ENCODE results near the gene PLD5.
"Not testable (repeated sequence)": the region's sequence is repeated elsewhere in the genome, so short reads cannot be mapped to it uniquely, and the experiment has no call there.

PLD5 gene

DNA sequence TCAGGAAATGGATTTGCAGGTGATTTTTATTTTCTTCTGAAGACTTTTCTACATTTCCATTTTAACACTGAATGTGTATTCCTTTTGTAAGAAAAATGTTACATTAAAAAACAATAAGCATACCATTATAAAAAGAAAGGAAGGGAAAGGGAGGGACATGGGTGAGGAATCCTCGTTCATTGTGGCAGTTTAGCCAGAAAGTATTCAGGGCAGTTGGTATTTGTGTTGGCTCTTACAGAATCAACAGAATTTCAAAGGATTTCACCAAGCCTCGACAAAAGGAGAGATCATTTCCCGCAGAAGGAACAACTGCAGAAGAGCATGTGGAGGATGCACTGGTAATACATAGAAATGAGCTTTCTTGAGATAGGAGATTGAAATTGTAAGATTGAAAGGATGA, 35.0 kb downstream of the PLD5 start:
- DNase-seq (ENCODE audit: low spot score) = no peak

DNA sequence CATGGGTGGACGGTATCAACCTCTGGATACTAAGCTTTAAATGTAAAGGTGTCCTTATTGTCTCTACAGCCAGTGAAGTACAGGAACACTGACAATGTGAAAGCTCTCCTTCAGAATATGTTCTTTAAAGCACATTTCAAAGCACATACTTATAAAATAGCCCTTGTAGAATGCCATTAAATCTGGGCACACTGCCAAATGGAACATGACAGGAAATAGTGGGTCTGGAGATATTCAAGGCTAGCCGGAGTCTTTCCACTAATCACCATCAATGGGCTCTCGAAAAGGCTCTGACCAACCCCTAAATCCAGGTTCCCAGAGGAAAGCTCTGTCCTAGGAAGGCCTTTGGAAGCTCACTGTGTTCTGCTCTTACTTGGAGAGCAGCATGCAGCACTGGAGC, 46.6 kb downstream of the PLD5 start:
- peak; percentile 12 for DNase-seq (ENCODE audit: low spot score)

GRCh38 chr1:242470774-242471173, 53.7 kb downstream of the PLD5 start:
- DNase-seq (ENCODE audit: low spot score) = no peak

DNA sequence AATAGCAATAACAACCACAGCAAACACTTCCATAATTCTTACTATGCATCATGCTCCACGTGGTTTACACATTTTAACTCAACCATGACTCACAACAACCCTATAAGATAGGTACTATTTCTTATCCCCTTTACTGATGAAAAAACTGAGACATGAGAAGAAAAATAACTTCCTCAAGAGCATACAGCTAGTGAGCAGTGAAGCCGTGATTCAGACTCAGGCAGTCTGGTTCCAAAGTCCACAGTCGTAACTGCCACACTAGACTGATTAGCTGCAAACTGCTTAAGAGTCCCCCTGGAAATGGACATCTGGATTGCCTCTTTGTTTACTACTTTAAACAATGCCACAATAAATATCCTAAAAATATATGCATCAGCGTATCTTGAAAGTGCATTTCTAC, 55.7 kb downstream of the PLD5 start:
- DNase-seq (ENCODE audit: low spot score) = no peak

DNA sequence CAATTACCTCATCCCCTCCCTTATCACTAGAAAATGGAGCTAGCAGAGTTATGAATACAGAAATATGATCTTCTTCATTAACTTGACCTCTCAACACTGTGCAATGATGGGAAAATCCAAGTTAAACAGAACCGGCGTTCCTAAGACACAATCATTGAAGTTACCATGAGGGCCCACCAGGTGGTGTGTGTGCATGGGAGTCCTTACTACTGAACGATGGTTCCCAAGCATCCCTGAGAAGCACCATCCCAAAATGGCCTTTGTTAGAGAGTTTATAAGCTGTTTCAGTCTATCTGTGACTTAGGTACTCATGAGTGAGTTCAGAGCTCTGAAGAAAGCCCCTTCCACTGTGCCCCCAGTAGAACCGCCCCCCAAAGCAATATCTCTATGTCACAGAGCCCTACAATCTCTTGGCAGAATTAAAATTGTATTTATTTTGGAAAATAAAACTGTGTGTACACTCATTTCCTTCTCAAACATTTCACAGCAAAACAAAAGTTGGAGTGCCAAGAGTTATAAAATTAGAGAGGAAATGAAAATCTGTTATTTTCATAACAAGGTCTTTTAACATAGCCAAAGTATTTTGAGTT, 56.8 kb downstream of the PLD5 start:
- DNase-seq (ENCODE audit: low spot score) = peak; percentile 42

GRCh38 chr1:242462867-242463266, 61.6 kb downstream of the PLD5 start:
- DNase-seq (ENCODE audit: low spot score) = no peak

DNA sequence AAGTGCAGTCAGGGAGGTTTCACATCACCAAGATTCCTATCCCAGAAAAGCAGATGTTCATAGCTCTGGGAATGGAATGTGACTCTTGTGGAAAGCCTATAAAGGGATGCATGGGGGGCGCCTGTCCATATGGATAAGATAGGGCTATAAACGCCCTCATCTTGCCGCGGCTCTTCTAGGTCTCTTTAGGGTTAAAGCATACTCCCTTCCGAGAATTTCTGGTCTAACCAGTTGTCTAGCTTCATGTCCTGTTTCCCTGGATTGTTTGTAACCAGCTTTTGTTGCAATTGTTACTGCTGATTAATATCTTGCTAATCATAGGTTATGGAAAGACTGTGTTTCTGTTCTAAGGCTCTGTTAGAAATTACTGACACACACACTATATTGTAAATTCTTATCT, 64.8 kb downstream of the PLD5 start:
- not testable (repeated sequence) for DNase-seq (ENCODE audit: low spot score)

GRCh38 chr1:242456726-242457269, 67.7 kb downstream of the PLD5 start:
- no peak for DNase-seq (ENCODE audit: low spot score)

DNA sequence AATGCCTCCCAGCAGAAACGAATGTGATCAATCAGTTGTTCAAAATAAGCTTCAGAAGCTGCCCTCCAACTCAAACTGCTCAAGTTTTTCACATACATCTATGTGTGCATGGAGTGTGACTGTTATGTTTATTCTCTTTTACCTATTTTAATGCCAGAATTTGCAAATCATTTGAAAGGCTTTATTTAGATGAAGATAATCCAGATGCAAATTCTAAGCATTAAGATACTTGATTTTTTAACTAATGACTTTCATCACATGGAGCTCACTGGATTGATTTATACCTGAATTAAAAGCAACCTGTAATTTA, 69.5 kb downstream of the PLD5 start:
- no peak for DNase-seq (ENCODE audit: low spot score)

GRCh38 chr1:242454262-242455051, 70.0 kb downstream of the PLD5 start:
- peak; percentile 53 for DNase-seq (ENCODE audit: low spot score)

DNA sequence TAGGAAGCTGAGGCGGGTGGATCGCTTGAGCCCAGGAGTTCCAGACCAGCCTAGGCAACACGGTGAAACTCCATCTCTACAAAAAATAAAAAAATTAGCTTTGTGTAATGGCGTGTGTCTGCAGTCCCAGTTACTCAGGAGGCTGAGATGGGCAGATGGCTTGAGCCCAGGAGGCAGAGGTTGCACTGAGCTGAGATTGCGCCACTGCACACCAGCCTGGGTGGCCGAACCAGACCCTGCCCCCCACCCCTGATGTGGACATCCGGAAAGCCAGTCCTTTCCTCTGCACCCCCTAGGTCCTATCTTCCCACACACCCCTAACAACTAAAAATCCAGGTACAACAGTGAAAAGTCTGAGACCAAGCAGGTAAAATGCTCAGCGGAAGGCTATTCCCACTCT, 71.9 kb downstream of the PLD5 start:
- DNase-seq (ENCODE audit: low spot score) = no peak

GRCh38 chr1:242449661-242450060, 74.8 kb downstream of the PLD5 start:
- no peak for DNase-seq (ENCODE audit: low spot score)

- DNase-seq (ENCODE audit: low spot score) = no peak
Observed at GRCh38 chr1:242448910-242449645, 75.4 kb downstream of the PLD5 start.

DNA sequence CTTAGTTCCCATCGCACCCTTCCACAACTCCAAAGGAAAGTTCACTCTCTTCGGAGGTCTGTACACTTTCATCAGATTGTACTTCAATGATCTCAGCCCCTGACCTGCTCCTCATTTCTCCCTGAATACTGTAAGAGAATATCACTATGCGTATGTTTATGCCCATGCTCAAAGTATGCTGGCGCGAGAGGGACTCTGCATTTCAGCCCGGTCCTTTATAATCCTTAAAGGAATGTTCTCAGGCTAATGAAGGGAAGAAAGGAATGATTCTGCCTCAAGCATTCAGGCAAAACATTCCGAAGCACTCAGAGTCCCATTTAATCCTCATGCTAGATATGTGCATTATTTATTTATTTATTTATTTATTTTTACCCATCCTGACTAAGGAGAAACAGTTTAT, 76.8 kb downstream of the PLD5 start:
- no peak for DNase-seq (ENCODE audit: low spot score)

DNA sequence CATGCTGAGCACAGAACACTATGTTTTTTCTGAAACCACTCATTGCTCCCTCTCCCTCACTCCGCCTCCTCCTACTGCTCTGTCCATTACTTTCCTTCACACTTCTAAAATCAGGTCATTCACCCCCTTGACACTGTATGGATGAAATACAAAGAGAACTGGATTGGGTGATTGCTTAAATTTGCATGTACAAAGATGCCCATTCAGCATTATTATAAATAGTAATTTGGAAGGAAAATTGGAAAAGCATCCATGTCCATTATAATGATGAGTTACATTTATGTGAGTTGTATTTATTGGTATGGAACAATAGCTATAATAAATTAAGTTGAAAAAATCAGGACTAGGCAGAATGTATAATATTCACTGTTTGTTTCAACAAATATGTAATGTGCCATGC, 83.7 kb downstream of the PLD5 start:
- DNase-seq (ENCODE audit: low spot score) = no peak

- no peak for DNase-seq (ENCODE audit: low spot score)
Observed at GRCh38 chr1:242435200-242435599, 89.3 kb downstream of the PLD5 start.

DNA sequence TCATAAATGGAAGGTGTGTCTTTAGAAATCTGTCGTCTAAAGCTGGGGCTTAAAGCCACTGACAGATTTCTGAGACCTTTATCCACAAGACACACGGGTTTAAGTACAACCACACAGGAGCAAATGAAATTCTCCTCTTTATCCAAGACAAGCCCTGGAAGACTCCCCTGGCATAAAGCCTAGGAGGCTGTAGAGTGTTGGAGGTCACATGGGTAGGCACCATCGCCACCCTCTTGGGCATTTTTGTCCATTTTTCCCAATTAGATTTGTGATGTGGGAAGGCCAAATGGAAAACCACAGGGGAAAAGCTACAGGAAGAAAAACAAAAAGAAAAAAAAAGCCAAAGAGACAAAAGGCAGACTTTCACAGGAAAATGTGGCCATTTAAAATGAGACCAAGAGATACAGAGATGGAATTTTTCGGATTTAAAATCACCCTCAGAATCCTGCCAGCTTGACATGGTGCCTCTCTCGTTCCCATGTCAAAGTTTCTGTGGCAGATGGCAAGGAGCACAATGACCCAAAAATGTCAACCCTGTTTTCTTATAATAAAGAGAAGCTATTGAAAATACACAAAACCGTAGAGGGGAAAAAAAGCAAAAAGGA, 91.9 kb downstream of the PLD5 start:
- DNase-seq (ENCODE audit: low spot score) = no peak

DNA sequence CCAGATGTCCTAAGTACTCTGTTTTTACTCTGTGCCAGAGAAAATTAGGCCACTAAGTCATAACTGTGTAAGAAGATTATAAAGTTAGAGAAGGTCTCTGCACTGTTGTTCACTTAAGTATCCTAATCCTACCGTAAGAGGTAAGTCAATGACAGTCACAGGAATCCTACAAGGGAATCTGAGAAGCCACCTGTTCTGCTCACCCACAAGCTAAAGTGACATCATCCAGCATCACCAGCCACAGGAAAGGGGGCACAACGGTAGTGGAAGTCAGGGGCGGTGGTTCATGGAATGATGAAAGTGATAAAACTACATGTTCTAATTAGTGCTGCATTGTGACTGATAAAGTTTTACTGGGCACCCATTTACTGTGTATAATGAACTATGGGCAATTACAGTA, 92.7 kb downstream of the PLD5 start:
- no peak for DNase-seq (ENCODE audit: low spot score)

GRCh38 chr1:242430956-242431355, 93.5 kb downstream of the PLD5 start:
- no peak for DNase-seq (ENCODE audit: low spot score)

GRCh38 chr1:242428399-242429190, 95.9 kb downstream of the PLD5 start:
- DNase-seq (ENCODE audit: low spot score) = no peak

DNA sequence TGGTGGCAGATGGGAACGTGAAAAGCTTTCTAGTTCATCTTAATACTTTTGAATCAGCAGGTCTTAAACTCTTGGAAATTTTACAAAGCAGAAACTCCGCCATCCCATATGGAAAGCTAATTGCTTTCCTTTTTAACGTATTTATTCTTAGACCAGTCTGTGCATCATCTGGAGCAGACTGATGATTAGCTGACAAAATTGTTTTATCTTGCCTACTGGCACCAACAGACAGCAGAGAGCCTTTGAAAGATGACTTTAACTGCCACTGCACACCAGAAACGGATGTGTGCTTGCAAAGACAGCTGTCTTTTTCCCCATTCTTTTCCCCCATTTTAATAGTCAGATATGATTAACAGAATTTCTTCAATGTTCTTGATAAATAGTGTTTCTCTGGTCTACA, 97.0 kb downstream of the PLD5 start:
- no peak for DNase-seq (ENCODE audit: low spot score)

All from SW480 (cell line).